H1 (cell line): Measurements from ENCODE around the gene EOGT. TPM values are rescaled to one million over a fixed set of nuclear protein-coding genes. Genes with fewer than 3 reads are reported as not detected.

Experiments used
- CTCF ChIA-PET: fragments of 300-600 bp; sonication (Branson Sonifier 250); formaldehyde crosslinking; loops from one replicate; lab custom pipeline; 2021; ENCODE audit not compliant: partially characterized antibody; lab: Charles Lee
- POLR2A ChIA-PET: fragments of 300-600 bp; sonication (Branson Sonifier 250); formaldehyde crosslinking; loops from one replicate; lab custom pipeline; 2021; ENCODE audit warnings: inconsistent platforms; ENCODE audit not compliant: partially characterized antibody; lab: Charles Lee
- DNase-seq, 2 experiments: peaks; one replicate each; pipeline versions ENCODE4 v3.0.0 to v3.0.0-alpha.2; 2010 to 2022; ENCODE audit warnings: low spot score in 2 of 2, low read depth in 1 of 2, mixed read lengths in 1 of 2
- FAIRE-seq: peaks from 2 replicates; lab custom pipeline; 2011; peaks lifted over from hg19 to GRCh38; lab: Jason Lieb, UNC
- H2AFZ ChIP-seq: 2 replicates; pipeline ENCODE4 v1.8.1; 2012; ENCODE audit warnings: low read length, inconsistent platforms
- H2AK5ac ChIP-seq: 2 replicates; pipeline ENCODE4 v1.6.1; 2013; ENCODE audit warnings: low read depth, low read length
- H2BK120ac ChIP-seq: replicated peaks from 2 replicates; pipeline ENCODE3; 2013; ENCODE audit warnings: low read depth, low read length, inconsistent platforms
- H2BK12ac ChIP-seq: 2 replicates; pipeline ENCODE4 v1.6.1; 2013; ENCODE audit warnings: low read depth, low read length
- H2BK15ac ChIP-seq: 2 replicates; pipeline ENCODE4 v1.6.1; 2013; ENCODE audit warnings: low read length
- H2BK20ac ChIP-seq: 2 replicates; pipeline ENCODE4 v1.6.1; 2013; ENCODE audit warnings: low read length
- H2BK5ac ChIP-seq: 2 replicates; pipeline ENCODE4 v1.6.1; 2013; ENCODE audit warnings: low read depth, low read length
- H3K14ac ChIP-seq: 2 replicates; pipeline ENCODE4 v1.6.1; 2013; ENCODE audit warnings: inconsistent platforms; ENCODE audit not compliant: insufficient read length
- H3K18ac ChIP-seq: 2 replicates; pipeline ENCODE4 v1.6.1; 2013; ENCODE audit warnings: low read length; ENCODE audit errors: extremely low read depth
- H3K23ac ChIP-seq: 2 replicates; pipeline ENCODE4 v1.6.1; 2013; ENCODE audit warnings: inconsistent platforms; ENCODE audit not compliant: insufficient read length
- H3K23me2 ChIP-seq: 2 replicates; pipeline ENCODE4 v1.6.1; 2013; ENCODE audit warnings: low read depth, low read length
- H3K27ac ChIP-seq: 2 replicates; pipeline ENCODE4 v1.6.1; 2011; ENCODE audit warnings: low read depth, low read length, inconsistent platforms
- H3K27me3 ChIP-seq, 4 experiments: replicated peaks in 1 of 4; 1 replicate in 1 of 4; 2 replicates in 3 of 4; pipeline versions ENCODE4 v1.6.1 to v1.8.1; 2011 to 2013; ENCODE audit warnings: low read length in 3 of 4, mild to moderate bottlenecking in 3 of 4, inconsistent platforms in 2 of 4, mixed read lengths in 2 of 4, moderate library complexity in 1 of 4; ENCODE audit not compliant: control insufficient read depth in 3 of 4, insufficient read depth in 3 of 4; ENCODE audit errors: extremely low read depth in 1 of 4
- H3K36me3 ChIP-seq, 4 experiments: 2 replicates each; pipeline versions ENCODE4 v1.6.1 to v1.8.1; 2011 to 2013; ENCODE audit warnings: mild to moderate bottlenecking in 4 of 4, low read length in 3 of 4, moderate library complexity in 2 of 4, control low read depth in 1 of 4, inconsistent platforms in 1 of 4; ENCODE audit not compliant: insufficient read depth in 4 of 4, control insufficient read depth in 2 of 4
- H3K4ac ChIP-seq: replicated peaks from 2 replicates; pipeline ENCODE3; 2013; ENCODE audit warnings: low read length, low read depth, mixed read lengths, inconsistent platforms; ENCODE audit not compliant: insufficient read length
- H3K4me1 ChIP-seq, 4 experiments: replicated peaks in 1 of 4; 1 replicate in 1 of 4; 2 replicates in 3 of 4; pipeline versions ENCODE4 v1.6.1 to v1.8.1; 2011 to 2013; ENCODE audit warnings: low read length in 3 of 4, inconsistent platforms in 2 of 4, mixed read lengths in 1 of 4; ENCODE audit not compliant: insufficient read depth in 4 of 4, control insufficient read depth in 3 of 4
- H3K4me2 ChIP-seq, 2 experiments: 2 replicates each; pipeline versions ENCODE4 v1.6.1 to v1.8.1; 2011 to 2013; ENCODE audit warnings: low read depth in 2 of 2, low read length in 2 of 2, control low read depth in 1 of 2, inconsistent platforms in 1 of 2, mild to moderate bottlenecking in 1 of 2; ENCODE audit not compliant: insufficient read depth in 1 of 2
- H3K4me3 ChIP-seq, 4 experiments: fragments of 200-600, 300-600 bp in 1 of 4; sonication (generic), shearing (Covaris generic), sonication (Bioruptor Twin) in 1 of 4; 2 replicates each; pipeline versions ENCODE4 v1.5.1 to v1.8.1; 2011 to 2016; ENCODE audit warnings: low read length in 4 of 4, low read depth in 3 of 4, control low read depth in 2 of 4, inconsistent platforms in 2 of 4, mild to moderate bottlenecking in 2 of 4, mixed read lengths in 1 of 4, moderate library complexity in 1 of 4; ENCODE audit not compliant: insufficient read depth in 2 of 4; ENCODE audit errors: extremely low read depth in 1 of 4
- H3K56ac ChIP-seq: replicated peaks from 2 replicates; pipeline ENCODE3; 2013; ENCODE audit warnings: low read depth, mild to moderate bottlenecking, mixed read lengths, low read length, inconsistent platforms; ENCODE audit not compliant: insufficient read length
- H3K79me1 ChIP-seq: 2 replicates; pipeline ENCODE4 v1.6.1; 2013; ENCODE audit warnings: low read depth, low read length, control low read depth
- H3K79me2 ChIP-seq, 2 experiments: 2 replicates each; pipeline versions ENCODE4 v1.6.1 to v1.8.1; 2012 to 2013; ENCODE audit warnings: low read length in 2 of 2, mild to moderate bottlenecking in 2 of 2, inconsistent platforms in 1 of 2; ENCODE audit not compliant: insufficient read depth in 2 of 2, control insufficient read depth in 1 of 2
- H3K9ac ChIP-seq, 4 experiments: replicated peaks in 1 of 4; 1 replicate in 1 of 4; 2 replicates in 3 of 4; pipeline versions ENCODE4 v1.6.1 to v1.8.1; 2011 to 2013; ENCODE audit warnings: low read depth in 3 of 4, low read length in 3 of 4, control low read depth in 2 of 4, mild to moderate bottlenecking in 2 of 4, moderate library complexity in 2 of 4, inconsistent platforms in 1 of 4; ENCODE audit errors: extremely low read depth in 1 of 4
- H3K9me3 ChIP-seq, 2 experiments: 2 replicates each; pipeline versions ENCODE4 v1.6.1 to v1.8.1; 2012 to 2013; ENCODE audit warnings: mild to moderate bottlenecking in 2 of 2, moderate library complexity in 2 of 2, control low read depth in 1 of 2, inconsistent platforms in 1 of 2, low read depth in 1 of 2, low read length in 1 of 2, mixed read lengths in 1 of 2; ENCODE audit not compliant: insufficient read depth in 2 of 2
- H4K20me1 ChIP-seq, 2 experiments: replicated peaks in 1 of 2; 2 replicates each; pipeline versions ENCODE3 to v1.8.1; 2011 to 2013; ENCODE audit warnings: inconsistent platforms in 2 of 2, low read length in 2 of 2, mild to moderate bottlenecking in 1 of 2; ENCODE audit not compliant: insufficient read depth in 2 of 2, control insufficient read depth in 1 of 2
- H4K5ac ChIP-seq: 2 replicates; pipeline ENCODE4 v1.6.1; 2013; ENCODE audit warnings: low read length, low read depth, mixed read lengths, inconsistent platforms; ENCODE audit not compliant: insufficient read length
- H4K8ac ChIP-seq: 2 replicates; pipeline ENCODE4 v1.8.0; 2013; ENCODE audit warnings: mild to moderate bottlenecking, moderate library complexity, low read length, inconsistent platforms; ENCODE audit not compliant: insufficient read depth; ENCODE audit errors: extremely low read depth
- H4K91ac ChIP-seq: replicated peaks from 2 replicates; pipeline ENCODE3; 2013; ENCODE audit warnings: low read length, mixed read lengths, inconsistent platforms; ENCODE audit not compliant: insufficient read length
- WGBS, 2 experiments: shearing (Covaris generic) in 1 of 2; methylation state at CpG; one replicate each; pipeline versions ENCODE4 v1.1.6 to v1.1.7; 2013 to 2015; ENCODE audit warnings: low lambda C conversion rate in 2 of 2, mixed read lengths in 2 of 2, inconsistent platforms in 1 of 2, low coverage in 1 of 2, missing lambda C conversion rate in 1 of 2; ENCODE audit not compliant: insufficient replicate concordance in 2 of 2, insufficient coverage in 1 of 2, insufficient read length in 1 of 2; ENCODE audit errors: extremely low coverage in 1 of 2, missing lambda C conversion rate in 1 of 2; 5-methylcytosine and 5-hydroxymethylcytosine counted together
- polyA plus RNA-seq, 7 experiments: library from polyadenylated mRNA; depleted of rRNA in 3 of 7; stranded (reverse) in 5 of 7; unstranded in 2 of 7; fragments of >200 nt in 5 of 7; fragments of 200-250 nt in 2 of 7; gene quantifications; 1 replicate in 5 of 7; 2 replicates in 1 of 7; 4 replicates in 1 of 7; pipeline versions ENCODE4 v1.2.1 to v1.2.3, GENCODE V29; 2011 to 2013; ENCODE audit warnings: missing spikeins in 2 of 7, mixed read lengths in 2 of 7
- total RNA-seq: library from RNA; stranded (reverse); fragmentation: NEBNext Ultra II Directional; extraction: Animal tissue kit (Norgen Biotek cat#: 25700); gene quantifications from 2 replicates; pipeline ENCODE4 v1.2.1, GENCODE V29; 2021

The EOGT gene
- total and polyA plus RNA-seq, 2 of the 8 experiments (the other 6 are each of a cell fraction or from before 2014, with no cell fraction given) = 6.7 to 20.7 TPM

GRCh38 chr3:68987322-68987721, 26.2 kb downstream of the EOGT start:
- H3K56ac ChIP-seq = no peak overlapping the region
- DNase-seq = no peak
- H3K4me3 ChIP-seq = no peak overlapping the region
- no peak overlapping the region for H4K8ac ChIP-seq
- no peak overlapping the region for H2AFZ ChIP-seq
- no peak overlapping the region for H2BK12ac ChIP-seq
- no peak overlapping the region for H4K91ac ChIP-seq
- H2BK120ac ChIP-seq = no peak overlapping the region
- H3K18ac ChIP-seq = no peak overlapping the region
- H4K5ac ChIP-seq = no peak overlapping the region
- H3K4ac ChIP-seq = no peak overlapping the region
- no peak overlapping the region for H2BK5ac ChIP-seq
- CTCF ChIA-PET = interaction anchor here (0.8 to 1.9 kb wide), 3 partner anchors 8 to 16 kb away, joined by 3 to 6 read pairs (median 4); no protein-coding TSS in a partner anchor
- 91% methylated on average over 6 of the region's 6 CpGs; no CpG with 5 or more reads in 1 of the 2 experiments for WGBS, 2 experiments
- no peaks in the 10 kb centered on the region for H3K9me3 ChIP-seq
- no peak overlapping the region for H3K9ac ChIP-seq
- H3K23ac ChIP-seq = no peak overlapping the region
- no peak overlapping the region for H2BK20ac ChIP-seq
- no peak for FAIRE-seq
- H3K79me1 ChIP-seq = no peaks in the 10 kb centered on the region
- no peaks in the 10 kb centered on the region; the same call in 1 of the 2 replicates for H3K23me2 ChIP-seq
- peaks cover 0 to 20% (median 6%) of the 10 kb centered on the region in 4 experiments; a peak in 5 of 8 replicates for H3K36me3 ChIP-seq
- H3K27ac ChIP-seq = no peak overlapping the region
- no peak overlapping the region for H2BK15ac ChIP-seq
- no peaks in the 10 kb centered on the region for H3K4me1 ChIP-seq
- no peak overlapping the region for H2AK5ac ChIP-seq
- no peak overlapping the region for H3K4me2 ChIP-seq
- H3K79me2 ChIP-seq = no peaks in the 10 kb centered on the region
- H3K27me3 ChIP-seq = no peaks in the 10 kb centered on the region
- H3K14ac ChIP-seq = no peak overlapping the region
- peaks cover 0 to 2% of the 10 kb centered on the region in 2 experiments for H4K20me1 ChIP-seq
- POLR2A ChIA-PET = interaction anchor here (1.7 kb wide), 1 partner anchor 9 kb away, joined by 6 read pairs; no protein-coding TSS in a partner anchor
